IMR-90 (cell line): ENCODE measurements around the gene ARHGAP23.
"Not testable (repeated sequence)": the region's sequence is repeated elsewhere in the genome, so short reads cannot be mapped to it uniquely, and the experiment has no call there.

ENCODE experiments used
- POLR2A ChIP-seq: IDR thresholded peaks from 2 replicates; pipeline ENCODE4 v1.6.1; 2012; ENCODE audit warnings: mild to moderate bottlenecking, low read depth, low read length
- RAD21 ChIP-seq: IDR thresholded peaks from 2 replicates; pipeline ENCODE4 v1.6.1; 2012; ENCODE audit warnings: low read length, improper control_type of control experiment

DNA sequence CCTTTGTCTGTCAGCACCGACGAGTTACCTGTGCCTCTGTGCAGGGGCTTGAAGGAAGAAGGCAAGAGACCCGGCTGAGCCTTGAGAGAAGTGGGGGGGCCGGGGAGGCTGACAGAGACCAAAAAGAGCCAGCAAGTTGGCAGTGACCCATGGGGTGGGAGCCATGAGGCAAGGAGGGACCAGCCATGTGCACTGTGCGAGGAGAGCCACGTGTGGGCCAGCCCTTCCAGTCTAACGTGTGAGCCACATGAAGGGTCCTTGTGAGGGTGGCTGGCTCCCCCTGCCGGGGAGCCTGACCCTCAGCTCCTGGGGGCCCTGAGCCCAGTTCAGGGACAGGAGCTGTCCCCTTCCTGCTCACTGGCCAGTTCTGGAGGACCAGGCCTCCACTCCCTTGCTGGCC lies 46.4 kb downstream of the ARHGAP23 start:
- TF ChIP-seq RAD21: peak; percentile 35
- not testable (repeated sequence) for TF ChIP-seq POLR2A
